Measurements from ENCODE around the gene RYR3.

RYR3 gene

DNA sequence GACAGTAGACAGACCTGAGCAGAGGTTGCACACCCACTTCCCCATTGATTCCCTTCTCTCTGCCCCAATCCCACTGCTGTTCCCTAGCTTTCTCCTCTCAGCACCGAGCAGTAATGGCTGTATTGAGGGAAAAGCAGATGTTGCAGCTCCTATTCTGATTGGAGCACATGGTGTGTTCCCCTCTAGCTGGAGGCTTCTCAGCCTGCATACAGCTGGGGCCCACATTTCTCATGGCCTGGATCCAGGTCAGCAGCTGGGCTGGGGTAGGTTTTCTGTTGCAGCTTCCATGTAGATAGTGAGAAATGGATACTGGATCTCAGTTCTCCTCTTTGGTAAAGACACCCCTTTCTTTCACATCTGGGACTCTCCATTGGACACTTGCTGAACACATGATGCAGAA, 50.1 kb downstream of the RYR3 start:
- Histone ChIP-seq H3K36me3 (ENCODE audit: control insufficient read depth in 1 of 2, insufficient read depth in 2 of 2, low read length in 2 of 2) (no peaks in the 10 kb centered on the region), H3K9me3 (ENCODE audit: control insufficient read depth in 1 of 2, low read length in 2 of 2) (no peaks in the 10 kb centered on the region), H3K27me3 (ENCODE audit: low read depth, low read length) (no peaks in the 10 kb centered on the region), H3K27ac (ENCODE audit: low read length) (no peak overlapping the region), H3K4me1 (ENCODE audit: control insufficient read depth in 1 of 2, insufficient read depth in 2 of 2, low read length in 2 of 2) (no peaks in the 10 kb centered on the region), H3K4me3 (ENCODE audit: low read depth in 1 of 2, low read length in 2 of 2) (no peak overlapping the region)

- Histone ChIP-seq H3K4me3 (ENCODE audit: low read depth in 1 of 2, low read length in 2 of 2) (no peak overlapping the region), H3K36me3 (ENCODE audit: control insufficient read depth in 1 of 2, insufficient read depth in 2 of 2, low read length in 2 of 2) (no peaks in the 10 kb centered on the region), H3K9me3 (ENCODE audit: control insufficient read depth in 1 of 2, low read length in 2 of 2) (no peaks in the 10 kb centered on the region), H3K27me3 (ENCODE audit: low read depth, low read length) (no peaks in the 10 kb centered on the region), H3K4me1 (ENCODE audit: control insufficient read depth in 1 of 2, insufficient read depth in 2 of 2, low read length in 2 of 2) (peaks cover 0 to 10% of the 10 kb centered on the region in 2 donors), H3K27ac (ENCODE audit: low read length) (no peak overlapping the region)
Observed at GRCh38 chr15:33369941-33370622, 59.3 kb downstream of the RYR3 start.

DNA sequence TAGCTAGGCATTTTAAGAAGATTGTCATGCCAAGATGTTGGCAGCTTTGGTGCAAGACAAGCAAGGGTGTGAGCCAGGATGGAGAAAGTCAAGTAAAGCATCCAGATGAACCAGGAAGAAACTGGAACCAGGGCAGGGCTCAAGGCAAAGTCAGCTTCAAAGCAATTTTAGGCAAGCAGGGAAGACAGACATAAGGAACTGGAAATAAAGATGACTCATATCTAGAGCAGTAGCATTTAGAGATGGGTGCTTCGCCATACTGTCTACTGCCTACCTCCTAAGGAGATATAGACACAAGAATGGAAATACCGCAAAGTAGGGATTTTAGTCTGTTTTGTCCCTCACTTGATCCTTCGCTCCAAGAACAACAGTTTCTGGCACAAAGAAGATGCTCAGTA, 59.9 kb downstream of the RYR3 start:
- Histone ChIP-seq H3K36me3 (ENCODE audit: control insufficient read depth in 1 of 2, insufficient read depth in 2 of 2, low read length in 2 of 2) (no peaks in the 10 kb centered on the region), H3K27ac (ENCODE audit: low read length) (no peak overlapping the region)

DNA sequence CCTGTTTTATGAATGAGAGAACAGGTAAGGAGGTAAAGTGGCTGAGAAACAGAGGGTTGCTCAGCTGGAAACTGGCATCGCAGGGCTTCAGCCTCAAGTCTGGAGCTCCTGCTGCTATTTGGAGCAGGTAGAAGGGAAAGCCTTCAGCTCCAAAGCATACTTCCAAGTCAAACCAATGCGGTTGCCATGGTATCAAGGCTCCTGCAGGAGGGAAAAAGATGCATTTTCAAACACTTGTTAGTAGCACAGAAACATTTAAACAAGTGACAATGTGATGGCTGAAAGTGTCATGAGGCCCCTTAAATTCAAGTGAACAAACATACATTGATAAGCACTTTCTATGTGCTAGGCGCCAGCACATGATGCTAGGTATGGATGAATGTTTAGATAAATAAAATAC, 60.4 kb downstream of the RYR3 start:
- H3K27me3 ChIP-seq (ENCODE audit: low read depth, low read length): no peaks in the 10 kb centered on the region
- H3K36me3 ChIP-seq (ENCODE audit: control insufficient read depth in 1 of 2, insufficient read depth in 2 of 2, low read length in 2 of 2): no peaks in the 10 kb centered on the region
- H3K27ac ChIP-seq (ENCODE audit: low read length): no peak overlapping the region
- no peaks in the 10 kb centered on the region for H3K9me3 ChIP-seq (ENCODE audit: control insufficient read depth in 1 of 2, low read length in 2 of 2)
- no peak overlapping the region for H3K4me3 ChIP-seq (ENCODE audit: low read depth in 1 of 2, low read length in 2 of 2)
- H3K4me1 ChIP-seq (ENCODE audit: control insufficient read depth in 1 of 2, insufficient read depth in 2 of 2, low read length in 2 of 2): peaks cover 0 to 10% of the 10 kb centered on the region in 2 donors

More for the DNA sequence above, 59.9 kb downstream of the RYR3 start:
- peaks cover 0 to 10% of the 10 kb centered on the region in 2 donors for H3K4me1 ChIP-seq (ENCODE audit: control insufficient read depth in 1 of 2, insufficient read depth in 2 of 2, low read length in 2 of 2)
- no peaks in the 10 kb centered on the region for H3K9me3 ChIP-seq (ENCODE audit: control insufficient read depth in 1 of 2, low read length in 2 of 2)
- H3K27me3 ChIP-seq (ENCODE audit: low read depth, low read length): no peaks in the 10 kb centered on the region
- H3K4me3 ChIP-seq (ENCODE audit: low read depth in 1 of 2, low read length in 2 of 2): no peak overlapping the region

- H3K36me3 ChIP-seq (ENCODE audit: control insufficient read depth in 1 of 2, insufficient read depth in 2 of 2, low read length in 2 of 2): no peaks in the 10 kb centered on the region
- H3K27me3 ChIP-seq (ENCODE audit: low read depth, low read length): no peaks in the 10 kb centered on the region
- H3K27ac ChIP-seq (ENCODE audit: low read length): no peak overlapping the region
- H3K4me1 ChIP-seq (ENCODE audit: control insufficient read depth in 1 of 2, insufficient read depth in 2 of 2, low read length in 2 of 2): peaks cover 0 to 10% of the 10 kb centered on the region in 2 donors
- H3K4me3 ChIP-seq (ENCODE audit: low read depth in 1 of 2, low read length in 2 of 2): no peak overlapping the region
- H3K9me3 ChIP-seq (ENCODE audit: control insufficient read depth in 1 of 2, low read length in 2 of 2): no peaks in the 10 kb centered on the region
Observed at GRCh38 chr15:33374226-33374914, 63.6 kb downstream of the RYR3 start.

GRCh38 chr15:33375236-33375635, 64.5 kb downstream of the RYR3 start:
- H3K9me3 ChIP-seq (ENCODE audit: control insufficient read depth in 1 of 2, low read length in 2 of 2): no peaks in the 10 kb centered on the region
- peaks cover 0 to 10% of the 10 kb centered on the region in 2 donors for H3K4me1 ChIP-seq (ENCODE audit: control insufficient read depth in 1 of 2, insufficient read depth in 2 of 2, low read length in 2 of 2)
- H3K4me3 ChIP-seq (ENCODE audit: low read depth in 1 of 2, low read length in 2 of 2): no peak overlapping the region
- H3K27ac ChIP-seq (ENCODE audit: low read length): no peak overlapping the region
- no peaks in the 10 kb centered on the region for H3K36me3 ChIP-seq (ENCODE audit: control insufficient read depth in 1 of 2, insufficient read depth in 2 of 2, low read length in 2 of 2)
- no peaks in the 10 kb centered on the region for H3K27me3 ChIP-seq (ENCODE audit: low read depth, low read length)

- no peak overlapping the region for H3K27ac ChIP-seq (ENCODE audit: low read length)
- H3K9me3 ChIP-seq (ENCODE audit: control insufficient read depth in 1 of 2, low read length in 2 of 2): no peaks in the 10 kb centered on the region
- no peaks in the 10 kb centered on the region for H3K27me3 ChIP-seq (ENCODE audit: low read depth, low read length)
- no peak overlapping the region for H3K4me3 ChIP-seq (ENCODE audit: low read depth in 1 of 2, low read length in 2 of 2)
- H3K36me3 ChIP-seq (ENCODE audit: control insufficient read depth in 1 of 2, insufficient read depth in 2 of 2, low read length in 2 of 2): no peaks in the 10 kb centered on the region
- peaks cover 0 to 10% of the 10 kb centered on the region in 2 donors for H3K4me1 ChIP-seq (ENCODE audit: control insufficient read depth in 1 of 2, insufficient read depth in 2 of 2, low read length in 2 of 2)
Observed at GRCh38 chr15:33377204-33377603, 66.4 kb downstream of the RYR3 start.

- Histone ChIP-seq H3K36me3 (ENCODE audit: control insufficient read depth in 1 of 2, insufficient read depth in 2 of 2, low read length in 2 of 2) (no peaks in the 10 kb centered on the region), H3K27ac (ENCODE audit: low read length) (no peak overlapping the region), H3K4me1 (ENCODE audit: control insufficient read depth in 1 of 2, insufficient read depth in 2 of 2, low read length in 2 of 2) (peaks cover 0 to 8% of the 10 kb centered on the region in 2 donors), H3K27me3 (ENCODE audit: low read depth, low read length) (no peaks in the 10 kb centered on the region), H3K4me3 (ENCODE audit: low read depth in 1 of 2, low read length in 2 of 2) (no peak overlapping the region), H3K9me3 (ENCODE audit: control insufficient read depth in 1 of 2, low read length in 2 of 2) (no peaks in the 10 kb centered on the region)
Observed at GRCh38 chr15:33378866-33379480, 68.2 kb downstream of the RYR3 start.

DNA sequence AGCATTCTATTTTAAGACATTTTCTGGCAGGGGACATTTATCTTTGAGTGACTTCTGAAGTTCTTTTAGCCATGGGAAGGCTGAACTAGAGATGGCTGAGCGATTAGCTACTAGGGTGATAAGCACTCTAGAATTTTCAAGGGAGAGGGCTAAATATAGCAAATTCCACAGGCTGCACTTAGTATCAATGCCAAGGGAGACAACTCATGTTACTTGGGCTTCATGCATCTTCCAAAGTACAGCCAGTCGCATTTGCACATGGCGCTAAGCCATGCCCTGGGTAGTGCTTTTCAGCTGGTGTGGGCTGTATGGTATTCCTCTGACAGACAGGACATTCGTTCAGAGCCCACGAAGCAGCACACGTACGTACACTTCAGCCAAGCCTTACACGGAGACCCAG, 69.6 kb downstream of the RYR3 start:
- Histone ChIP-seq H3K9me3 (ENCODE audit: control insufficient read depth in 1 of 2, low read length in 2 of 2) (no peaks in the 10 kb centered on the region), H3K4me1 (ENCODE audit: control insufficient read depth in 1 of 2, insufficient read depth in 2 of 2, low read length in 2 of 2) (no peaks in the 10 kb centered on the region), H3K36me3 (ENCODE audit: control insufficient read depth in 1 of 2, insufficient read depth in 2 of 2, low read length in 2 of 2) (no peaks in the 10 kb centered on the region), H3K27ac (ENCODE audit: low read length) (no peak overlapping the region), H3K4me3 (ENCODE audit: low read depth in 1 of 2, low read length in 2 of 2) (no peak overlapping the region), H3K27me3 (ENCODE audit: low read depth, low read length) (no peaks in the 10 kb centered on the region)

GRCh38 chr15:33382491-33382890, 71.7 kb downstream of the RYR3 start:
- Histone ChIP-seq H3K4me3 (ENCODE audit: low read depth in 1 of 2, low read length in 2 of 2) (no peak overlapping the region), H3K36me3 (ENCODE audit: control insufficient read depth in 1 of 2, insufficient read depth in 2 of 2, low read length in 2 of 2) (no peaks in the 10 kb centered on the region), H3K27ac (ENCODE audit: low read length) (no peak overlapping the region), H3K4me1 (ENCODE audit: control insufficient read depth in 1 of 2, insufficient read depth in 2 of 2, low read length in 2 of 2) (no peaks in the 10 kb centered on the region), H3K9me3 (ENCODE audit: control insufficient read depth in 1 of 2, low read length in 2 of 2) (no peaks in the 10 kb centered on the region), H3K27me3 (ENCODE audit: low read depth, low read length) (no peaks in the 10 kb centered on the region)

GRCh38 chr15:33384307-33384706, 73.5 kb downstream of the RYR3 start:
- Histone ChIP-seq H3K4me3 (ENCODE audit: low read depth in 1 of 2, low read length in 2 of 2) (no peak overlapping the region), H3K4me1 (ENCODE audit: control insufficient read depth in 1 of 2, insufficient read depth in 2 of 2, low read length in 2 of 2) (no peaks in the 10 kb centered on the region), H3K9me3 (ENCODE audit: control insufficient read depth in 1 of 2, low read length in 2 of 2) (no peaks in the 10 kb centered on the region), H3K36me3 (ENCODE audit: control insufficient read depth in 1 of 2, insufficient read depth in 2 of 2, low read length in 2 of 2) (no peaks in the 10 kb centered on the region), H3K27ac (ENCODE audit: low read length) (no peak overlapping the region), H3K27me3 (ENCODE audit: low read depth, low read length) (no peaks in the 10 kb centered on the region)

Measured in muscle layer of duodenum (tissue), 2 donors.